SK-N-SH (cell line): ENCODE data around the gene CLDN14. TPM values are rescaled to one million over a fixed set of nuclear protein-coding genes. Genes with fewer than 3 reads are reported as not detected.

ENCODE experiments used
- CTCF ChIA-PET: fragments of 300-600, 350-600 bp; formaldehyde crosslinking; extraction: SDS; loops from one replicate; lab custom pipeline; 2021; lab: Yijun Ruan, JAX
- POLR2A ChIA-PET: fragments of 350-600 bp; sonication (Branson Sonifier 250); formaldehyde crosslinking; extraction: SDS; loops from one replicate; lab custom pipeline; 2020; ENCODE audit warnings: antibody characterized with exemption, inconsistent platforms; lab: Yijun Ruan, JAX
- DNase-seq: peaks from one replicate; pipeline ENCODE4 v3.0.0; 2012
- H2AFZ ChIP-seq: fragments of 200-600 bp; sonication (generic); 2 replicates; pipeline ENCODE4 v1.8.1; 2016; ENCODE audit warnings: antibody characterized with exemption, mild to moderate bottlenecking, low read depth
- H3F3A ChIP-seq: fragments of 200-600 bp; sonication (generic); replicated peaks from 2 replicates; pipeline ENCODE3; 2016; ENCODE audit warnings: antibody characterized with exemption, mild to moderate bottlenecking; ENCODE audit not compliant: insufficient read depth
- H3K27ac ChIP-seq, 2 experiments: fragments of 200-500 bp in 1 of 2; fragments of 200-600 bp in 1 of 2; sonication (Bioruptor generic) in 1 of 2; sonication (generic), shearing (Covaris generic) in 1 of 2; 2 replicates each; pipeline versions ENCODE4 v1.5.1 to v1.6.1; 2014 to 2016; ENCODE audit warnings: low read depth in 2 of 2, inconsistent platforms in 1 of 2, low read length in 1 of 2, mild to moderate bottlenecking in 1 of 2, mixed read lengths in 1 of 2
- H3K27me3 ChIP-seq: fragments of 200-600 bp; sonication (generic), shearing (Covaris generic); 2 replicates; pipeline ENCODE4 v1.6.1; 2016; ENCODE audit warnings: mixed run types; ENCODE audit not compliant: insufficient read depth
- H3K36me3 ChIP-seq, 2 experiments: fragments of 200-500 bp in 1 of 2; fragments of 200-600 bp in 1 of 2; sonication (Bioruptor generic) in 1 of 2; sonication (generic) in 1 of 2; replicated peaks in 1 of 2; 2 replicates each; pipeline versions ENCODE3 to v1.5.1; 2014 to 2016; ENCODE audit warnings: low read length in 1 of 2, mild to moderate bottlenecking in 1 of 2; ENCODE audit not compliant: insufficient read depth in 2 of 2, control insufficient read depth in 1 of 2
- H3K4me1 ChIP-seq, 2 experiments: fragments of 200-500 bp in 1 of 2; fragments of 200-600 bp in 1 of 2; sonication (Bioruptor generic) in 1 of 2; sonication (generic), shearing (Covaris generic) in 1 of 2; 2 replicates each; pipeline versions ENCODE4 v1.5.1 to v1.6.1; 2014 to 2016; ENCODE audit warnings: low read depth in 1 of 2, low read length in 1 of 2, mixed run types in 1 of 2; ENCODE audit not compliant: insufficient read depth in 2 of 2, control insufficient read depth in 1 of 2
- H3K4me2 ChIP-seq: fragments of 200-600 bp; sonication (generic), shearing (Covaris generic); 2 replicates; pipeline ENCODE4 v1.6.1; 2017; ENCODE audit warnings: mixed run types
- H3K4me3 ChIP-seq, 2 experiments: fragments of 200-500 bp in 1 of 2; fragments of 200-600 bp in 1 of 2; sonication (Bioruptor generic) in 1 of 2; sonication (generic), shearing (Covaris generic) in 1 of 2; 2 replicates each; pipeline versions ENCODE4 v1.5.1 to v1.8.1; 2014 to 2016; ENCODE audit warnings: low read depth in 2 of 2, inconsistent platforms in 1 of 2, low read length in 1 of 2, mild to moderate bottlenecking in 1 of 2, mixed read lengths in 1 of 2, moderate library complexity in 1 of 2
- H3K79me2 ChIP-seq: fragments of 200-600 bp; sonication (generic); 2 replicates; pipeline ENCODE4 v1.8.1; 2017; ENCODE audit warnings: mild to moderate bottlenecking; ENCODE audit not compliant: insufficient read depth
- H3K9ac ChIP-seq: fragments of 200-600 bp; sonication (generic); 2 replicates; pipeline ENCODE4 v1.6.1; 2017; ENCODE audit warnings: mixed run types
- H3K9me2 ChIP-seq: fragments of 200-600 bp; sonication (generic); 2 replicates; pipeline ENCODE4 v1.6.1; 2017; ENCODE audit warnings: mixed run types
- H3K9me3 ChIP-seq: fragments of 200-600 bp; sonication (generic); 2 replicates; pipeline ENCODE4 v1.6.1; 2017; ENCODE audit warnings: mixed run types, mild to moderate bottlenecking, moderate library complexity
- H4K20me1 ChIP-seq: fragments of 200-600 bp; sonication (generic); 2 replicates; pipeline ENCODE4 v1.6.1; 2017; ENCODE audit warnings: mild to moderate bottlenecking, mixed run types; ENCODE audit not compliant: insufficient read depth
- CHD2 ChIP-seq: fragments of 150-350 bp; IDR thresholded peaks from 2 replicates; pipeline ENCODE4 v1.6.1; 2018; ENCODE audit warnings: low read length; ENCODE audit not compliant: partially characterized antibody
- EP300 ChIP-seq, 2 experiments: IDR thresholded peaks; 2 replicates each; pipeline versions ENCODE4 v1.4.0 to v1.6.1; 2012; ENCODE audit warnings: borderline replicate concordance in 1 of 2, low read depth in 1 of 2, low read length in 1 of 2
- FOSL2 ChIP-seq: IDR thresholded peaks from 2 replicates; pipeline ENCODE4 v1.4.0; 2012; ENCODE audit warnings: low read depth, mild to moderate bottlenecking, moderate library complexity, borderline replicate concordance
- FOXM1 ChIP-seq: IDR thresholded peaks from 2 replicates; pipeline ENCODE4 v1.4.0; 2012; ENCODE audit warnings: low read depth, mild to moderate bottlenecking
- GABPA ChIP-seq: IDR thresholded peaks from 2 replicates; pipeline ENCODE4 v1.4.0; 2012; ENCODE audit warnings: low read depth, mild to moderate bottlenecking
- MXI1 ChIP-seq: IDR thresholded peaks from 2 replicates; pipeline ENCODE4 v1.6.1; 2012; ENCODE audit warnings: mild to moderate bottlenecking, low read depth, low read length, improper control_type of control experiment
- NRF1 ChIP-seq: IDR thresholded peaks from 2 replicates; pipeline ENCODE4 v1.6.1; 2012; ENCODE audit warnings: low read depth, mild to moderate bottlenecking, low read length
- PBX3 ChIP-seq: IDR thresholded peaks from 2 replicates; pipeline ENCODE4; 2012
- POLR2AphosphoS5 ChIP-seq: IDR thresholded peaks from 2 replicates; pipeline ENCODE4 v1.6.1; 2012; ENCODE audit warnings: low read depth, low read length
- RAD21 ChIP-seq: IDR thresholded peaks from 2 replicates; pipeline ENCODE4 v1.6.1; 2012; ENCODE audit warnings: mild to moderate bottlenecking, low read length
- RXRA ChIP-seq: IDR thresholded peaks from 2 replicates; pipeline ENCODE4 v1.4.0; 2012; ENCODE audit warnings: low read depth, mild to moderate bottlenecking, borderline replicate concordance
- TAF1 ChIP-seq: IDR thresholded peaks from 2 replicates; pipeline ENCODE4 v1.6.1; 2012; ENCODE audit warnings: low read depth, mild to moderate bottlenecking, low read length, moderate library complexity, borderline replicate concordance
- TEAD4 ChIP-seq: IDR thresholded peaks from 2 replicates; pipeline ENCODE4 v1.4.0; 2012; ENCODE audit warnings: mild to moderate bottlenecking, borderline replicate concordance; ENCODE audit not compliant: insufficient read depth
- USF1 ChIP-seq: IDR thresholded peaks from 2 replicates; pipeline ENCODE4 v1.4.0; 2012; ENCODE audit warnings: low read depth, borderline replicate concordance
- WGBS: methylation state at CpG from one replicate; pipeline ENCODE4 v1.1.6; 2017; ENCODE audit warnings: low lambda C conversion rate; 5-methylcytosine and 5-hydroxymethylcytosine counted together
- polyA plus RNA-seq, 3 experiments: library from polyadenylated mRNA; depleted of rRNA; stranded (reverse); fragments of >200 nt; gene quantifications; 2 replicates each; pipeline ENCODE4 v1.2.3, GENCODE V29; 2012
- TF ChIP-seq, protein P1 (sequence below): fragments of 200-600 bp; sonication (generic); IDR thresholded peaks from 2 replicates; pipeline ENCODE4 v1.6.1; 2017; ENCODE audit warnings: antibody characterized with exemption, mild to moderate bottlenecking, moderate library complexity
- TF ChIP-seq, protein P2 (sequence below): IDR thresholded peaks from 2 replicates; pipeline ENCODE4 v1.4.0; 2012; ENCODE audit warnings: low read depth, borderline replicate concordance
- TF ChIP-seq, protein P3 (sequence below): IDR thresholded peaks from 2 replicates; pipeline ENCODE4 v1.6.1; 2012; ENCODE audit warnings: mild to moderate bottlenecking, low read depth, low read length, moderate library complexity

The CLDN14 gene
- polyA plus RNA-seq, 1 of the 3 experiments (the other 2 are of a cell fraction) = not detected

DNA sequence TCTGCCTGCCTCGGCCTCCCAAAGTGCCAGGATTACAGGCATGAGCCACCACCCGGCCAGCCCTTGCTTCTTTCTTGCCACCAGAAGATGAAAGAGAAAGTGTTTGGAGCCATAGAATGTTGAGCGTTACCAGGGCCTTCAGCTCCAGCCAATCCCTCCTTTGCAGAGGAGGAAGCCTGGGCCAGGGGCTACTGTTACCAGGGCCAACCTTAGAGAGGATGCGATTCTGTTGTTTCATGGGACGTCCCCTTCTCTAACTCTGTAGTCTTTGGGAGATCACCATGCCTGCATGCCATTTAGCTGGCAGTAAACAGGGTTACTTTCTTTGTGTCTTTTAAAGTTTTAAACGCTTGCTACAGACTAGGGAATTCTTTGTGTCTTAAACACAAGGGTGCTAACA lies 45.8 kb downstream of the CLDN14 start:
- Histone ChIP-seq H3K27ac (no peak overlapping the region), H3K9me3 (no peaks in the 10 kb centered on the region), H3K27me3 (no peaks in the 10 kb centered on the region), H2AFZ (no peak overlapping the region), H3K9me2 (no peaks in the 10 kb centered on the region), H3K4me3 (no peak overlapping the region), H3K79me2 (peaks cover 15% of the 10 kb centered on the region; the same call in 1 of the 2 replicates), H3K9ac (no peak overlapping the region), H3K4me1 (peaks cover 7 to 8% of the 10 kb centered on the region in 2 experiments; a peak in 2 of 4 replicates), H3K36me3 (no peaks in the 10 kb centered on the region), H3K4me2 (no peak overlapping the region), H3F3A (peaks cover 21% of the 10 kb centered on the region), H4K20me1 (no peaks in the 10 kb centered on the region)
- CTCF ChIA-PET = interaction anchor here (1.8 kb wide), 1 partner anchor 12 kb away, joined by 5 read pairs; no protein-coding TSS in a partner anchor
- WGBS = 89% methylated on average over 6 of the region's 6 CpGs
- POLR2A ChIA-PET = no interaction called here
- no peak for DNase-seq
- TF ChIP-seq GABPA = no peak
- no peak for TF ChIP-seq TEAD4
- no peak for TF ChIP-seq RAD21

DNA sequence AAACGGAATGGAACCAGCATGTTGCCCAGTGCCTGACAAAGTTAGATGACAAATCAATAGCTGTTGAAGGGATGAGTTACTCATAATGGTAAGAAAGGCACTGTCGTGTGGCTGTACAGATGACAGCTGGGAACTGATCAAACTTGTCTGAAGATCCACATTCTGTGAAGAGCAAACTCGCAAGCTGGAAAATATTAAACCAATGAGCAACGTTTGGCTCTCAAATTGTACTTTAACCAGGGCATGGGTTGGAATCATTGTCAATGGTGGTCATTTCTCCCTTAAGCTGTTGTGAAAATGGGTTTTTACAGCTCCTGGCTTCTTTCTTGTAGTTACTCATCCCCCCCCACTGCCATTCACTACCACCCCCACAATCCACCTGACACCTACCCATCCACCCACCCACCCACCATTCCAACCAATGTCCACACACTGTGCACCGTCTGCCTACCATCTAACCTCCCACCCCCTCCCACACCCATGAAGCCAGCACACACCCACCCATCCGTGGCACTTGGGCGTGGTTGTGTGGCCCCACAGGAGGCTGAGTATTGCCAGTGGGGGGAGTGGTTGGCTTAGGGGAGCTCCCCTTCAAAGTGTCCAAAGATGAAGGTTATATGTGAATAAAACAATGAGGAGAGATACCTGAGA lies 46.7 kb downstream of the CLDN14 start:
- POLR2A ChIA-PET = no interaction called here
- peaks cover 15% of the 10 kb centered on the region; the same call in 1 of the 2 replicates for H3K79me2 ChIP-seq
- TF ChIP-seq PBX3 (no peak), NRF1 (no peak), FOSL2 (no peak), RXRA (no peak), USF1 (no peak), MXI1 (no peak), TAF1 (no peak), FOXM1 (no peak), POLR2AphosphoS5 (no peak), CHD2 (no peak), EP300 (IDR thresholded peaks at IDR 0.05; ENCODE audit: borderline replicate concordance in 1 of 2, low read depth in 1 of 2, low read length in 1 of 2) (no peak)
- TF ChIP-seq, protein P1, sequence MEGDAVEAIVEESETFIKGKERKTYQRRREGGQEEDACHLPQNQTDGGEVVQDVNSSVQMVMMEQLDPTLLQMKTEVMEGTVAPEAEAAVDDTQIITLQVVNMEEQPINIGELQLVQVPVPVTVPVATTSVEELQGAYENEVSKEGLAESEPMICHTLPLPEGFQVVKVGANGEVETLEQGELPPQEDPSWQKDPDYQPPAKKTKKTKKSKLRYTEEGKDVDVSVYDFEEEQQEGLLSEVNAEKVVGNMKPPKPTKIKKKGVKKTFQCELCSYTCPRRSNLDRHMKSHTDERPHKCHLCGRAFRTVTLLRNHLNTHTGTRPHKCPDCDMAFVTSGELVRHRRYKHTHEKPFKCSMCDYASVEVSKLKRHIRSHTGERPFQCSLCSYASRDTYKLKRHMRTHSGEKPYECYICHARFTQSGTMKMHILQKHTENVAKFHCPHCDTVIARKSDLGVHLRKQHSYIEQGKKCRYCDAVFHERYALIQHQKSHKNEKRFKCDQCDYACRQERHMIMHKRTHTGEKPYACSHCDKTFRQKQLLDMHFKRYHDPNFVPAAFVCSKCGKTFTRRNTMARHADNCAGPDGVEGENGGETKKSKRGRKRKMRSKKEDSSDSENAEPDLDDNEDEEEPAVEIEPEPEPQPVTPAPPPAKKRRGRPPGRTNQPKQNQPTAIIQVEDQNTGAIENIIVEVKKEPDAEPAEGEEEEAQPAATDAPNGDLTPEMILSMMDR = no peak
- TF ChIP-seq, protein P2, sequence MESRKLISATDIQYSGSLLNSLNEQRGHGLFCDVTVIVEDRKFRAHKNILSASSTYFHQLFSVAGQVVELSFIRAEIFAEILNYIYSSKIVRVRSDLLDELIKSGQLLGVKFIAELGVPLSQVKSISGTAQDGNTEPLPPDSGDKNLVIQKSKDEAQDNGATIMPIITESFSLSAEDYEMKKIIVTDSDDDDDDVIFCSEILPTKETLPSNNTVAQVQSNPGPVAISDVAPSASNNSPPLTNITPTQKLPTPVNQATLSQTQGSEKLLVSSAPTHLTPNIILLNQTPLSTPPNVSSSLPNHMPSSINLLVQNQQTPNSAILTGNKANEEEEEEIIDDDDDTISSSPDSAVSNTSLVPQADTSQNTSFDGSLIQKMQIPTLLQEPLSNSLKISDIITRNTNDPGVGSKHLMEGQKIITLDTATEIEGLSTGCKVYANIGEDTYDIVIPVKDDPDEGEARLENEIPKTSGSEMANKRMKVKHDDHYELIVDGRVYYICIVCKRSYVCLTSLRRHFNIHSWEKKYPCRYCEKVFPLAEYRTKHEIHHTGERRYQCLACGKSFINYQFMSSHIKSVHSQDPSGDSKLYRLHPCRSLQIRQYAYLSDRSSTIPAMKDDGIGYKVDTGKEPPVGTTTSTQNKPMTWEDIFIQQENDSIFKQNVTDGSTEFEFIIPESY = no peak
- TF ChIP-seq, protein P3, sequence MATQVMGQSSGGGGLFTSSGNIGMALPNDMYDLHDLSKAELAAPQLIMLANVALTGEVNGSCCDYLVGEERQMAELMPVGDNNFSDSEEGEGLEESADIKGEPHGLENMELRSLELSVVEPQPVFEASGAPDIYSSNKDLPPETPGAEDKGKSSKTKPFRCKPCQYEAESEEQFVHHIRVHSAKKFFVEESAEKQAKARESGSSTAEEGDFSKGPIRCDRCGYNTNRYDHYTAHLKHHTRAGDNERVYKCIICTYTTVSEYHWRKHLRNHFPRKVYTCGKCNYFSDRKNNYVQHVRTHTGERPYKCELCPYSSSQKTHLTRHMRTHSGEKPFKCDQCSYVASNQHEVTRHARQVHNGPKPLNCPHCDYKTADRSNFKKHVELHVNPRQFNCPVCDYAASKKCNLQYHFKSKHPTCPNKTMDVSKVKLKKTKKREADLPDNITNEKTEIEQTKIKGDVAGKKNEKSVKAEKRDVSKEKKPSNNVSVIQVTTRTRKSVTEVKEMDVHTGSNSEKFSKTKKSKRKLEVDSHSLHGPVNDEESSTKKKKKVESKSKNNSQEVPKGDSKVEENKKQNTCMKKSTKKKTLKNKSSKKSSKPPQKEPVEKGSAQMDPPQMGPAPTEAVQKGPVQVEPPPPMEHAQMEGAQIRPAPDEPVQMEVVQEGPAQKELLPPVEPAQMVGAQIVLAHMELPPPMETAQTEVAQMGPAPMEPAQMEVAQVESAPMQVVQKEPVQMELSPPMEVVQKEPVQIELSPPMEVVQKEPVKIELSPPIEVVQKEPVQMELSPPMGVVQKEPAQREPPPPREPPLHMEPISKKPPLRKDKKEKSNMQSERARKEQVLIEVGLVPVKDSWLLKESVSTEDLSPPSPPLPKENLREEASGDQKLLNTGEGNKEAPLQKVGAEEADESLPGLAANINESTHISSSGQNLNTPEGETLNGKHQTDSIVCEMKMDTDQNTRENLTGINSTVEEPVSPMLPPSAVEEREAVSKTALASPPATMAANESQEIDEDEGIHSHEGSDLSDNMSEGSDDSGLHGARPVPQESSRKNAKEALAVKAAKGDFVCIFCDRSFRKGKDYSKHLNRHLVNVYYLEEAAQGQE = no peak

More for the DNA sequence above, 46.7 kb downstream of the CLDN14 start:
- Histone ChIP-seq H3K9me2 (no peaks in the 10 kb centered on the region), H3K4me1 (peaks cover 7% of the 10 kb centered on the region in 2 experiments; a peak in 2 of 4 replicates), H3K4me2 (no peak overlapping the region), H4K20me1 (no peaks in the 10 kb centered on the region), H3K36me3 (no peaks in the 10 kb centered on the region), H2AFZ (no peak overlapping the region), H3K27me3 (no peaks in the 10 kb centered on the region), H3K9me3 (no peaks in the 10 kb centered on the region), H3K27ac (no peak overlapping the region), H3F3A (peaks cover 19% of the 10 kb centered on the region), H3K9ac (no peak overlapping the region), H3K4me3 (no peak overlapping the region)
- no peak for DNase-seq
- CTCF ChIA-PET = interaction anchor here (0.6 to 1.8 kb wide), 2 partner anchors 11 to 230 kb away, joined by 3 to 5 read pairs; no protein-coding TSS in a partner anchor
- WGBS = 89% methylated on average over 7 of the region's 7 CpGs
